PFSK-1 (cell line): ENCODE measurements around the gene DTWD2.

Experiments
- POLR2AphosphoS5 ChIP-seq: IDR thresholded peaks from 2 replicates; pipeline ENCODE4 v1.6.1; 2012; ENCODE audit warnings: low read depth, mild to moderate bottlenecking, control low read depth, low read length, moderate library complexity
- SIN3A ChIP-seq: IDR thresholded peaks from 2 replicates; pipeline ENCODE4 v1.6.1; 2012; ENCODE audit warnings: mild to moderate bottlenecking, low read length, moderate library complexity, borderline replicate concordance; ENCODE audit not compliant: insufficient read depth
- TAF1 ChIP-seq: IDR thresholded peaks from 2 replicates; pipeline ENCODE4 v1.6.1; 2012; ENCODE audit warnings: low read length, control low read depth, borderline replicate concordance; ENCODE audit not compliant: insufficient read depth

DNA sequence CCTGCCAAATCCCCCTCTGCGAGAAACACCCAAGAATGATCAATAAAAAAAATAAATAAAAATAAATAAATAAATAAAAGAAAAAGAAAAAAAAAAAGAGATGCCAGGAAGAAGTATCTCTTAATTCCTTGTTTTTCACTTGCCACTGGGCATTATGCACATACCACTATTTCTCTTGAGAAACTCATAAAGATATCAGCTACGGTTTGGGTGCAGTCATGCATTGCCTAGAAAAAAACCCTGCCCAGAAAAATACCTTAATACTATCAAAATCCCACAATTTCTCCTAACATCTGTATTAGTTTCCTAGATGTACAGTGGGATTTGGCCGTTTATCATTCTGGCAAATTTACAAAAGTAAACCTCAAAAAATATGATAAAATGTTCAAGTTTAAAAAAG lies 22.5 kb downstream of the DTWD2 start:
- TF ChIP-seq TAF1: no peak
- no peak for TF ChIP-seq SIN3A
- TF ChIP-seq POLR2AphosphoS5: no peak
